Gastrocnemius medialis (tissue), 4 donors: ENCODE results near the gene PYURF. TPM values are rescaled to one million over a fixed set of nuclear protein-coding genes. Genes with fewer than 3 reads are reported as not detected.

ENCODE experiments used
- ATAC-seq, 2 donors: fragments of 150-250 bp; one replicate each; pipeline ENCODE4 v1.9.1; 2016
- DNase-seq, 2 donors: peaks; one replicate each; pipeline ENCODE4 v3.0.0-alpha.2; 2019
- H3K27ac ChIP-seq, 4 donors: fragments of 200-600 bp; sonication (generic); 1 replicate in 1 of 4; 2 replicates in 3 of 4; pipeline ENCODE4 v1.5.1; 2016 to 2018; ENCODE audit warnings: mild to moderate bottlenecking in 2 of 4, moderate library complexity in 1 of 4
- H3K27me3 ChIP-seq, 3 donors: fragments of 200-600 bp; sonication (generic) in 2 of 3; 1 replicate in 1 of 3; 2 replicates in 2 of 3; pipeline versions ENCODE4 v1.5.1 to v1.6.0; 2016 to 2019; ENCODE audit warnings: mild to moderate bottlenecking in 1 of 3, moderate library complexity in 1 of 3
- H3K36me3 ChIP-seq, 2 donors: fragments of 200-600 bp; sonication (generic) in 1 of 2; one replicate each; pipeline ENCODE4 v1.5.1; 2017 to 2018
- H3K4me1 ChIP-seq, 2 donors: fragments of 200-600 bp; sonication (generic) in 1 of 2; one replicate each; pipeline ENCODE4 v1.5.1; 2016 to 2017; ENCODE audit warnings: mild to moderate bottlenecking in 2 of 2
- H3K4me3 ChIP-seq, 4 donors: fragments of 200-600 bp; sonication (generic) in 3 of 4; 1 replicate in 1 of 4; 2 replicates in 3 of 4; pipeline ENCODE4 v1.5.1; 2016 to 2019; ENCODE audit warnings: mild to moderate bottlenecking in 2 of 4
- H3K9me3 ChIP-seq, 3 donors: fragments of 200-600 bp; sonication (generic) in 2 of 3; 1 replicate in 1 of 3; 2 replicates in 2 of 3; pipeline ENCODE4 v1.5.1; 2016 to 2019
- CTCF ChIP-seq, 5 experiments: fragments of 450-650 bp in 3 of 5; fragments of 200-600 bp in 2 of 5; sonication (generic) in 2 of 5; IDR thresholded peaks in 4 of 5; conservative IDR thresholded peaks in 1 of 5; 1 replicate in 4 of 5; 2 replicates in 1 of 5; pipeline ENCODE4 v1.5.1; 2016 to 2019; ENCODE audit warnings: antibody characterized with exemption in 5 of 5, mild to moderate bottlenecking in 3 of 5, moderate library complexity in 3 of 5
- POLR2A ChIP-seq, 2 donors: fragments of 450-650 bp; IDR thresholded peaks; one replicate each; pipeline ENCODE4 v1.6.1; 2017; ENCODE audit warnings: antibody characterized with exemption in 2 of 2, mild to moderate bottlenecking in 2 of 2, moderate library complexity in 2 of 2
- in situ Hi-C, 4 donors: fragments of 200-750 bp; cut with MboI; loops; one replicate each; pipeline versions ENCODE4 v1.15.0 to v1.8.0; 2017; ENCODE audit warnings: low sequenced_read_pairs in 4 of 4
- intact Hi-C: fragments of 100-400 bp; cut with DNase I; formaldehyde crosslinking; loops from one replicate; pipeline ENCODE4 v1.15.1; 2023; ENCODE audit warnings: low total_unique reads
- total RNA-seq, 4 donors: library from RNA; depleted of rRNA; stranded (reverse); fragments of >200 nt; gene quantifications; one replicate each; pipeline versions ENCODE4 v1.1.0 to v1.2.3, GENCODE V29; 2016

Gene PYURF
- total RNA-seq, 4 donors from 2014 or later = 62.4 to 86.0 (median 72.3) TPM

- Histone ChIP-seq H3K4me1 (no peaks in the 10 kb centered on the region), H3K27ac (no peak overlapping the region), H3K4me3 (no peak overlapping the region), H3K27me3 (no peaks in the 10 kb centered on the region), H3K36me3 (no peaks in the 10 kb centered on the region), H3K9me3 (no peaks in the 10 kb centered on the region)
- in situ Hi-C loops = no loop called here
- intact Hi-C loops = no loop called here
- no peak for TF ChIP-seq POLR2A (IDR thresholded peaks at IDR 0.05)
- no peak for TF ChIP-seq CTCF (IDR thresholded peaks at IDR 0.05 in 4 of 5, conservative IDR thresholded peaks at IDR 0.05 in 1 of 5)
- DNase-seq = no peak
- no peak for ATAC-seq
Observed at GRCh38 chr4:88477229-88477860, 46.2 kb downstream of the PYURF start.

Other genes with a start within 250 kb of the PYURF start
- 1 to 10 TPM; 3.3 to 9.5 (median 6.9) TPM for gene PPM1K, start 239.2 kb downstream of the PYURF start, total RNA-seq
- gene HERC6, start 144.9 kb downstream of the PYURF start, total RNA-seq = 1 to 10 TPM in 2 of 4 donors, under 1 TPM in 2; 0.42 to 1.6 (median 1.0) TPM
- gene HERC5, start 66.7 kb downstream of the PYURF start, total RNA-seq = 1 to 10 TPM in 2 of 4 donors, under 1 TPM in 2; 0.55 to 1.5 (median 1.1) TPM
- gene HERC3, start 68.7 kb upstream of the PYURF start, total RNA-seq = 10 to 100 TPM; 16.2 to 32.3 (median 21.9) TPM
- 1 to 10 TPM in 3 of 4 donors, under 1 TPM in 1; 0.20 to 2.9 (median 1.9) TPM for gene NAP1L5, start 174.1 kb upstream of the PYURF start, total RNA-seq